Ecto neural progenitor cell (in vitro differentiated cells): ENCODE measurements around the gene TULP1.
"Not testable (repeated sequence)": the region's sequence is repeated elsewhere in the genome, so short reads cannot be mapped to it uniquely, and the experiment has no call there.

ENCODE experiments used
- DNase-seq: peaks from one replicate; pipeline ENCODE4 v3.0.0-alpha.2; 2018; ENCODE audit warnings: low spot score

The TULP1 gene

GRCh38 chr6:35512740-35513139 is at the start of gene TULP1:
Gene TULP1, minus strand, starts transcription at chr6:35512896. Its CDS starts 38 bp downstream, at chr6:35512858.
- no peak for DNase-seq

- no peak for DNase-seq
These were observed 49.4 kb upstream of the TULP1 start for GRCh38 chr6:35562060-35562459.

- no peak for DNase-seq
These were observed 48.4 kb upstream of the TULP1 start for GRCh38 chr6:35561113-35561512.

- no peak for DNase-seq
These were observed 45.9 kb upstream of the TULP1 start for GRCh38 chr6:35558571-35558970.

GRCh38 chr6:35557239-35557638 is 44.5 kb upstream of the TULP1 start:
- DNase-seq: no peak

GRCh38 chr6:35554811-35555210 is 42.1 kb upstream of the TULP1 start:
- no peak for DNase-seq

GRCh38 chr6:35553315-35553714 is 40.6 kb upstream of the TULP1 start:
- DNase-seq: no peak

- DNase-seq: peak; percentile 58
These were observed 39.7 kb upstream of the TULP1 start for GRCh38 chr6:35552285-35552917.

- no peak for DNase-seq
These were observed 37.7 kb upstream of the TULP1 start for GRCh38 chr6:35550437-35550836.

- no peak for DNase-seq
These were observed 35.0 kb upstream of the TULP1 start for GRCh38 chr6:35547676-35548075.

GRCh38 chr6:35544769-35545361 is 32.2 kb upstream of the TULP1 start:
- no peak for DNase-seq

- DNase-seq: no peak
These were observed 30.9 kb upstream of the TULP1 start for GRCh38 chr6:35543459-35544193.

GRCh38 chr6:35541836-35542235 is 29.1 kb upstream of the TULP1 start:
- DNase-seq: no peak

- no peak for DNase-seq
These were observed 26.5 kb upstream of the TULP1 start for GRCh38 chr6:35539223-35539622.

- not testable (repeated sequence) for DNase-seq
These were observed 23.2 kb upstream of the TULP1 start for GRCh38 chr6:35535847-35536246.

- peak; percentile 80 for DNase-seq
These were observed 21.9 kb upstream of the TULP1 start for GRCh38 chr6:35534407-35535170.

GRCh38 chr6:35533981-35534380 is 21.3 kb upstream of the TULP1 start:
- no peak for DNase-seq

GRCh38 chr6:35532126-35532525 is 19.4 kb upstream of the TULP1 start:
- no peak for DNase-seq

- DNase-seq: no peak
These were observed 11.8 kb upstream of the TULP1 start for GRCh38 chr6:35524380-35525020.

GRCh38 chr6:35522660-35523658 is 10.3 kb upstream of the TULP1 start:
- DNase-seq: peak; percentile 91

- DNase-seq: no peak
These were observed 9.5 kb upstream of the TULP1 start for GRCh38 chr6:35522151-35522550.
